Adrenal gland (tissue), 12 donors: ENCODE measurements around the gene ELOA2. TPM values are rescaled to one million over a fixed set of nuclear protein-coding genes. Genes with fewer than 3 reads are reported as not detected.
"Not testable (repeated sequence)": the region's sequence is repeated elsewhere in the genome, so short reads cannot be mapped to it uniquely, and the experiment has no call there.

Experiments used
- DNase-seq, 7 donors: peaks; one replicate each; pipeline ENCODE4 v3.0.0-alpha.2; 2019 to 2020
- H3K27ac ChIP-seq, 5 donors: fragments of 200-600 bp; sonication (generic) in 4 of 5; 1 replicate in 3 of 5; 2 replicates in 2 of 5; pipeline versions ENCODE4 v1.5.1 to v1.8.0; 2016 to 2020; ENCODE audit warnings: mild to moderate bottlenecking in 1 of 5
- H3K27me3 ChIP-seq: fragments of 200-600 bp; 2 replicates; pipeline ENCODE4 v1.8.0; 2021
- H3K36me3 ChIP-seq, 2 donors: fragments of 200-600 bp; replicated peaks in 1 of 2; 1 replicate in 1 of 2; 2 replicates in 1 of 2; pipeline versions ENCODE4 v1.5.1 to v1.8.0; 2018 to 2022
- H3K4me1 ChIP-seq, 2 donors: fragments of 200-600 bp; replicated peaks in 1 of 2; 1 replicate in 1 of 2; 2 replicates in 1 of 2; pipeline versions ENCODE4 v1.5.1 to v1.8.0; 2018 to 2021
- H3K4me3 ChIP-seq, 4 donors: fragments of 200-600 bp; sonication (generic) in 3 of 4; one replicate each; pipeline ENCODE4 v1.5.1; 2016 to 2018
- H3K9me3 ChIP-seq, 3 donors: fragments of 200-600 bp; sonication (generic) in 1 of 3; replicated peaks in 1 of 3; 1 replicate in 2 of 3; 2 replicates in 1 of 3; pipeline versions ENCODE4 v1.5.1 to v1.8.0; 2016 to 2021
- WGBS, 4 donors: extraction: QIAGEN DNeasy Blood & Tissue Kit in 2 of 4; methylation state at CpG; one replicate each; pipeline versions ENCODE4 v1.1.5 to v1.1.7; 2013 to 2017; 5-methylcytosine and 5-hydroxymethylcytosine counted together
- intact Hi-C, 2 donors: fragments of 100-400 bp; cut with DNase I; formaldehyde crosslinking; loops; one replicate each; pipeline versions ENCODE4 v1.14.1 to v1.15.0; 2022 to 2023
- polyA plus RNA-seq, 3 donors: library from polyadenylated mRNA; stranded (reverse); fragments of 200-250 nt in 2 of 3; fragments of 350-450 nt in 1 of 3; fragmentation: Illumina TruSeq in 1 of 3; extraction: RNeasy Lipid Tissue Mini Kit (QIAGEN cat#74804) in 1 of 3; gene quantifications; one replicate each; pipeline ENCODE4 v1.2.3, GENCODE V29; 2013 to 2014
- total RNA-seq, 9 donors: library from RNA; depleted of rRNA in 4 of 9; stranded (reverse); fragments of >200 nt in 4 of 9; fragments of 120-200 nt in 1 of 9; fragmentation: NEBNext Ultra II Directional in 1 of 9; extraction: Animal tissue kit (Norgen Biotek cat#: 25700) in 1 of 9; gene quantifications; one replicate each; pipeline versions ENCODE4 v1.1.0 to v1.2.4, GENCODE V29; 2013 to 2023
- donor health status: healthy with polysubstance abuse.
- donor health status: Bipolar disorder and iron deficiency.
- donor health status: DM: yes; HTN: yes; CAD: no.
- donor health status: DM: no; HTN: no; CAD: no.
- donor health status: DM: no; HTN: no; CAD: no.
- donor health status: DM: yes; HTN: yes; CAD: no.

The ELOA2 gene
- total and polyA plus RNA-seq, 12 donors: not detected

DNA sequence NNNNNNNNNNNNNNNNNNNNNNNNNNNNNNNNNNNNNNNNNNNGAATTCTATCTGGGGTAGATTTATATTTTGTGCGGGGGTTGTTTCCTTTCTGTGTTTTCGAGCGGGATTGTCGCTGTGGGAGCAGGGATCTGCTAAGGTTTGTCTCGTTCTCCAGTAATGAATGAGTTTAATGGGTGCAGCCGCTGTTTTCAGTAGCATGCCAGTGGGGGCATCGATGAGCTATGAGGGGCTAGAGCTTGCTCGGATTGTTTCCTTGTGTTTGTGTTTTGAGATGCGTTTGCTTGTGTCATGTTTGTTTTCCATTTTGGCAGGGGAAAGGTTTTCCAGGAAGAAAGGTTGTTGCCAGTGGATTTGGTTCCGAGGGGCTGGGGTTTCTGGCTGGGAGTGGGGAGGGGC lies 15.6 kb downstream of the ELOA2 start:
- H3K27ac ChIP-seq, H3K4me3 ChIP-seq, H3K9me3 ChIP-seq, H3K27me3 ChIP-seq, H3K36me3 ChIP-seq, DNase-seq, H3K4me1 ChIP-seq, intact Hi-C loops: not testable (repeated sequence)
- WGBS, 4 donors: no CpG with 5 or more reads among the region's 10 CpGs

Other genes with a start within 250 kb of the ELOA2 start
- gene PIAS2, start 118.1 kb downstream of the ELOA2 start, total RNA-seq: 10 to 100 TPM; 11.6 to 52.9 (median 38.1) TPM
- gene PIAS2, start 118.1 kb downstream of the ELOA2 start, polyA plus RNA-seq: 10 to 100 TPM in 1 of 3 donors, 1 to 10 TPM in 2; 4.7 to 25.5 (median 7.2) TPM
- 1 to 10 TPM in 8 of 9 donors, under 1 TPM in 1; 0.48 to 6.4 (median 3.9) TPM for gene KATNAL2, start 118.0 kb downstream of the ELOA2 start, total RNA-seq
- gene KATNAL2, start 118.0 kb downstream of the ELOA2 start, polyA plus RNA-seq: 10 to 100 TPM in 1 of 3 donors, 1 to 10 TPM in 2; 2.9 to 11.6 (median 6.1) TPM
- gene HDHD2, start 114.9 kb upstream of the ELOA2 start, total RNA-seq: 10 to 100 TPM; 26.9 to 91.1 (median 69.6) TPM
- 100 to 1,000 TPM in 1 of 3 donors, 10 to 100 TPM in 2; 23.5 to 100 (median 42.0) TPM for gene HDHD2, start 114.9 kb upstream of the ELOA2 start, polyA plus RNA-seq
- gene IER3IP1, start 140.7 kb upstream of the ELOA2 start, total RNA-seq: 10 to 100 TPM in 7 of 9 donors, 1 to 10 TPM in 2; 5.7 to 30.2 (median 12.4) TPM
- 10 to 100 TPM; 11.1 to 34.5 (median 13.6) TPM for gene IER3IP1, start 140.7 kb upstream of the ELOA2 start, polyA plus RNA-seq
- not detected for gene SKOR2, start 216.0 kb upstream of the ELOA2 start, total RNA-seq
- not detected for gene SKOR2, start 216.0 kb upstream of the ELOA2 start, polyA plus RNA-seq